GM23338 (cell line): ENCODE measurements around the gene RNGTT. TPM values are rescaled to one million over a fixed set of nuclear protein-coding genes. Genes with fewer than 3 reads are reported as not detected.

Experiments used
- ATAC-seq: fragments of 200-7000 bp; cut with Tn5 transposase; 3 replicates; pipeline ENCODE4 v1.9.1; 2020
- DNase-seq: peaks from one replicate; pipeline ENCODE4 v3.0.0-alpha.2; 2015; ENCODE audit warnings: low spot score
- H2AFZ ChIP-seq: fragments of 200-600 bp; sonication (generic); 2 replicates; pipeline ENCODE4 v1.8.0; 2016; ENCODE audit warnings: antibody characterized with exemption, mild to moderate bottlenecking, moderate library complexity
- H3F3A ChIP-seq: fragments of 200-600 bp; sonication (generic); replicated peaks from 2 replicates; pipeline ENCODE4 v1.8.0; 2017; ENCODE audit warnings: antibody characterized with exemption, mixed run types, low read depth
- H3K27ac ChIP-seq: fragments of 200-600 bp; sonication (generic); 2 replicates; pipeline ENCODE4 v1.6.1; 2016; ENCODE audit warnings: low read depth
- H3K27me3 ChIP-seq: fragments of 200-600 bp; sonication (generic); 2 replicates; pipeline ENCODE4 v1.8.0; 2016; ENCODE audit warnings: mild to moderate bottlenecking, mixed run types, moderate library complexity; ENCODE audit not compliant: insufficient read depth
- H3K36me3 ChIP-seq: fragments of 200-600 bp; sonication (generic); 2 replicates; pipeline ENCODE4 v1.8.0; 2016; ENCODE audit warnings: mild to moderate bottlenecking; ENCODE audit not compliant: insufficient read depth
- H3K4me1 ChIP-seq: fragments of 200-600 bp; sonication (generic); 2 replicates; pipeline ENCODE4 v1.8.0; 2016; ENCODE audit warnings: mild to moderate bottlenecking, moderate library complexity; ENCODE audit not compliant: insufficient read depth
- H3K4me2 ChIP-seq: fragments of 200-600 bp; sonication (generic); 2 replicates; pipeline ENCODE4 v1.7.1; 2017; ENCODE audit warnings: mixed run types
- H3K4me3 ChIP-seq: fragments of 200-600 bp; sonication (generic); 2 replicates; pipeline ENCODE4 v1.6.1; 2016; ENCODE audit warnings: mixed run types
- H3K79me2 ChIP-seq: fragments of 200-600 bp; sonication (generic); replicated peaks from 2 replicates; pipeline ENCODE4 v1.8.0; 2017; ENCODE audit warnings: mild to moderate bottlenecking; ENCODE audit not compliant: insufficient read depth
- H3K9me2 ChIP-seq: fragments of 200-600 bp; sonication (generic); 2 replicates; pipeline ENCODE4 v1.8.0; 2017; ENCODE audit not compliant: insufficient read depth
- H4K20me1 ChIP-seq: fragments of 200-600 bp; sonication (generic); replicated peaks from 2 replicates; pipeline ENCODE4 v1.8.0; 2017; ENCODE audit warnings: mild to moderate bottlenecking; ENCODE audit not compliant: insufficient read depth
- H3K27ac Mint-ChIP-seq: 2 replicates; pipeline ENCODE4 v1.8.0; 2020; ENCODE audit warnings: inconsistent platforms, mild to moderate bottlenecking, moderate library complexity, mixed read lengths
- H3K27me3 Mint-ChIP-seq: 3 replicates; pipeline ENCODE4 v1.8.0; 2022; ENCODE audit warnings: low read depth, mild to moderate bottlenecking, moderate library complexity, mixed read lengths, inconsistent platforms; ENCODE audit not compliant: insufficient read depth, poor library complexity
- H3K36me3 Mint-ChIP-seq: 3 replicates; pipeline ENCODE4 v1.8.0; 2021; ENCODE audit warnings: low read depth, mild to moderate bottlenecking, inconsistent platforms, moderate library complexity, mixed read lengths
- H3K4me1 Mint-ChIP-seq: 3 replicates; pipeline ENCODE4 v1.8.0; 2020; ENCODE audit warnings: mild to moderate bottlenecking, inconsistent platforms, mixed read lengths
- H3K4me3 Mint-ChIP-seq: 3 replicates; pipeline ENCODE4 v1.8.0; 2021; ENCODE audit warnings: moderate library complexity, mild to moderate bottlenecking, inconsistent platforms, mixed read lengths
- H3K9me3 Mint-ChIP-seq: 3 replicates; pipeline ENCODE4 v1.8.0; 2020; ENCODE audit warnings: moderate library complexity, mild to moderate bottlenecking, inconsistent platforms, mixed read lengths
- CREB1 ChIP-seq: fragments of 250-450 bp; sonication (Bioruptor Pico); IDR thresholded peaks from 2 replicates; pipeline ENCODE4 v1.5.0; 2020; ENCODE audit warnings: low read depth, mild to moderate bottlenecking, moderate library complexity
- EZH2 ChIP-seq: fragments of 200-600 bp; sonication (generic); IDR thresholded peaks from one replicate; pipeline ENCODE4 v1.8.0; 2017; ENCODE audit warnings: antibody characterized with exemption, mild to moderate bottlenecking, low read depth; ENCODE audit not compliant: unreplicated experiment
- NANOG ChIP-seq: IDR thresholded peaks from 2 replicates; pipeline ENCODE4 v1.6.1; 2016; ENCODE audit warnings: antibody characterized with exemption, borderline replicate concordance
- STAT1 ChIP-seq: IDR thresholded peaks from one replicate; pipeline ENCODE4 v1.6.1; 2016; ENCODE audit warnings: antibody characterized with exemption; ENCODE audit not compliant: unreplicated experiment
- ZNF114 ChIP-seq: fragments of 250-450 bp; sonication (Bioruptor Pico); IDR thresholded peaks from 2 replicates; pipeline ENCODE4 v1.5.0; 2020; ENCODE audit warnings: mild to moderate bottlenecking, moderate library complexity
- polyA plus RNA-seq: library from polyadenylated mRNA; unstranded; fragments of >200 nt; fragmentation: Nextera tagmentation; extraction: Ambion mirVana; gene quantifications from 2 replicates; pipeline ENCODE4 v1.2.1, GENCODE V29; 2016
- total RNA-seq: library from RNA; depleted of rRNA; stranded (reverse); fragments of >200 nt; shearing (Covaris generic); gene quantifications from 2 replicates; pipeline ENCODE4 v1.2.3, GENCODE V29; 2014
- TF ChIP-seq, protein P1 (sequence below): fragments of 250-450 bp; sonication (Bioruptor Pico); IDR thresholded peaks from 2 replicates; pipeline ENCODE4 v1.5.0; 2020; ENCODE audit warnings: mild to moderate bottlenecking, moderate library complexity
- TF ChIP-seq, protein P2 (sequence below): IDR thresholded peaks from 2 replicates; pipeline ENCODE4 v1.6.1; 2016; ENCODE audit warnings: antibody characterized with exemption
- TF ChIP-seq, protein P3 (sequence below), 2 experiments: fragments of 200-600 bp in 1 of 2; sonication (generic) in 1 of 2; conservative IDR thresholded peaks; 2 replicates each; pipeline versions ENCODE4 v1.5.1 to v1.6.1; 2016 to 2017; ENCODE audit warnings: antibody characterized with exemption in 2 of 2, low read depth in 2 of 2, mild to moderate bottlenecking in 2 of 2, moderate library complexity in 1 of 2

The RNGTT gene
- total and polyA plus RNA-seq, 2 experiments from 2014 or later: 11.2 to 29.2 TPM

DNA sequence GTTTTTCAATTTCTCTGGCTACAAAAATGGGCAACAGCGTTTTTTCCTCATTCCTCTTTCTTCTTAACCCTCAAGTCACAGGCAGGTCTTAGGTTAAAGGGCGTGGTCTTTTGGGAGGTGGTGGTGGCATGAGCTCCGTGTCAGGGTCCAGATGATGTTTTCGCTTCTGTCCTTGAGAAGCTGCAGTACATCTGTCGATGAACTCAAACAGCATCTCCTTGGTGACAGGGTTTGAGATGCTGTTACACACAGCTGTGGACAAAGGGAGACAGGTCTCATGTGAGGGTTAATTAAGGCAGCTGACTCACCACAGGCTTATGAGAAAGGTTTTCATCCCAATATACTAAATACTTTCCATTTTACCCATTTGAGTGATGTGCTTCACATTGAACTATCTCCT is 350.8 kb downstream of the RNGTT start:
- no peak overlapping the region for H2AFZ ChIP-seq
- H3K4me2 ChIP-seq: no peak overlapping the region
- ATAC-seq (no peak), DNase-seq (no peak)
- no peaks in the 10 kb centered on the region for H3K36me3 ChIP-seq
- no peaks in the 10 kb centered on the region; the same call in 1 of the 2 replicates for H3K4me1 ChIP-seq
- Mint-ChIP-seq H3K4me1 (no peaks in the 10 kb centered on the region), H3K9me3 (peaks cover 2% of the 10 kb centered on the region; the same call in 1 of the 3 replicates), H3K4me3 (no peak overlapping the region), H3K27me3 (no peaks in the 10 kb centered on the region), H3K36me3 (peaks cover 3% of the 10 kb centered on the region; the same call in 1 of the 3 replicates), H3K27ac (no peak overlapping the region)
- no peak overlapping the region for H3K4me3 ChIP-seq
- H3K9me2 ChIP-seq: no peaks in the 10 kb centered on the region
- TF ChIP-seq, protein P1, sequence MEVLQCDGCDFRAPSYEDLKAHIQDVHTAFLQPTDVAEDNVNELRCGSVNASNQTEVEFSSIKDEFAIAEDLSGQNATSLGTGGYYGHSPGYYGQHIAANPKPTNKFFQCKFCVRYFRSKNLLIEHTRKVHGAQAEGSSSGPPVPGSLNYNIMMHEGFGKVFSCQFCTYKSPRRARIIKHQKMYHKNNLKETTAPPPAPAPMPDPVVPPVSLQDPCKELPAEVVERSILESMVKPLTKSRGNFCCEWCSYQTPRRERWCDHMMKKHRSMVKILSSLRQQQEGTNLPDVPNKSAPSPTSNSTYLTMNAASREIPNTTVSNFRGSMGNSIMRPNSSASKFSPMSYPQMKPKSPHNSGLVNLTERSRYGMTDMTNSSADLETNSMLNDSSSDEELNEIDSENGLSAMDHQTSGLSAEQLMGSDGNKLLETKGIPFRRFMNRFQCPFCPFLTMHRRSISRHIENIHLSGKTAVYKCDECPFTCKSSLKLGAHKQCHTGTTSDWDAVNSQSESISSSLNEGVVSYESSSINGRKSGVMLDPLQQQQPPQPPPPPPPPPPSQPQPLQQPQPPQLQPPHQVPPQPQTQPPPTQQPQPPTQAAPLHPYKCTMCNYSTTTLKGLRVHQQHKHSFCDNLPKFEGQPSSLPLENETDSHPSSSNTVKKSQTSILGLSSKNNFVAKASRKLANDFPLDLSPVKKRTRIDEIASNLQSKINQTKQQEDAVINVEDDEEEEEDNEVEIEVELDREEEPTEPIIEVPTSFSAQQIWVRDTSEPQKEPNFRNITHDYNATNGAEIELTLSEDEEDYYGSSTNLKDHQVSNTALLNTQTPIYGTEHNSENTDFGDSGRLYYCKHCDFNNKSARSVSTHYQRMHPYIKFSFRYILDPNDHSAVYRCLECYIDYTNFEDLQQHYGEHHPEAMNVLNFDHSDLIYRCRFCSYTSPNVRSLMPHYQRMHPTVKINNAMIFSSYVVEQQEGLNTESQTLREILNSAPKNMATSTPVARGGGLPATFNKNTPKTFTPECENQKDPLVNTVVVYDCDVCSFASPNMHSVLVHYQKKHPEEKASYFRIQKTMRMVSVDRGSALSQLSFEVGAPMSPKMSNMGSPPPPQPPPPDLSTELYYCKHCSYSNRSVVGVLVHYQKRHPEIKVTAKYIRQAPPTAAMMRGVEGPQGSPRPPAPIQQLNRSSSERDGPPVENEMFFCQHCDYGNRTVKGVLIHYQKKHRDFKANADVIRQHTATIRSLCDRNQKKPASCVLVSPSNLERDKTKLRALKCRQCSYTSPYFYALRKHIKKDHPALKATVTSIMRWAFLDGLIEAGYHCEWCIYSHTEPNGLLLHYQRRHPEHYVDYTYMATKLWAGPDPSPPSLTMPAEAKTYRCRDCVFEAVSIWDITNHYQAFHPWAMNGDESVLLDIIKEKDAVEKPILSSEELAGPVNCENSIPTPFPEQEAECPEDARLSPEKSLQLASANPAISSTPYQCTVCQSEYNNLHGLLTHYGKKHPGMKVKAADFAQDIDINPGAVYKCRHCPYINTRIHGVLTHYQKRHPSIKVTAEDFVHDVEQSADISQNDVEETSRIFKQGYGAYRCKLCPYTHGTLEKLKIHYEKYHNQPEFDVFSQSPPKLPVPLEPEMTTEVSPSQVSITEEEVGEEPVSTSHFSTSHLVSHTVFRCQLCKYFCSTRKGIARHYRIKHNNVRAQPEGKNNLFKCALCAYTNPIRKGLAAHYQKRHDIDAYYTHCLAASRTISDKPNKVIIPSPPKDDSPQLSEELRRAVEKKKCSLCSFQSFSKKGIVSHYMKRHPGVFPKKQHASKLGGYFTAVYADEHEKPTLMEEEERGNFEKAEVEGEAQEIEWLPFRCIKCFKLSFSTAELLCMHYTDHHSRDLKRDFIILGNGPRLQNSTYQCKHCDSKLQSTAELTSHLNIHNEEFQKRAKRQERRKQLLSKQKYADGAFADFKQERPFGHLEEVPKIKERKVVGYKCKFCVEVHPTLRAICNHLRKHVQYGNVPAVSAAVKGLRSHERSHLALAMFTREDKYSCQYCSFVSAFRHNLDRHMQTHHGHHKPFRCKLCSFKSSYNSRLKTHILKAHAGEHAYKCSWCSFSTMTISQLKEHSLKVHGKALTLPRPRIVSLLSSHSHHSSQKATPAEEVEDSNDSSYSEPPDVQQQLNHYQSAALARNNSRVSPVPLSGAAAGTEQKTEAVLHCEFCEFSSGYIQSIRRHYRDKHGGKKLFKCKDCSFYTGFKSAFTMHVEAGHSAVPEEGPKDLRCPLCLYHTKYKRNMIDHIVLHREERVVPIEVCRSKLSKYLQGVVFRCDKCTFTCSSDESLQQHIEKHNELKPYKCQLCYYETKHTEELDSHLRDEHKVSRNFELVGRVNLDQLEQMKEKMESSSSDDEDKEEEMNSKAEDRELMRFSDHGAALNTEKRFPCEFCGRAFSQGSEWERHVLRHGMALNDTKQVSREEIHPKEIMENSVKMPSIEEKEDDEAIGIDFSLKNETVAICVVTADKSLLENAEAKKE (CRISPR knock-in tag): no peak
- TF ChIP-seq STAT1: no peak
- H4K20me1 ChIP-seq: no peaks in the 10 kb centered on the region
- no peaks in the 10 kb centered on the region for H3F3A ChIP-seq
- H3K27ac ChIP-seq: no peak overlapping the region
- no peaks in the 10 kb centered on the region for H3K79me2 ChIP-seq
- H3K27me3 ChIP-seq: no peaks in the 10 kb centered on the region

DNA sequence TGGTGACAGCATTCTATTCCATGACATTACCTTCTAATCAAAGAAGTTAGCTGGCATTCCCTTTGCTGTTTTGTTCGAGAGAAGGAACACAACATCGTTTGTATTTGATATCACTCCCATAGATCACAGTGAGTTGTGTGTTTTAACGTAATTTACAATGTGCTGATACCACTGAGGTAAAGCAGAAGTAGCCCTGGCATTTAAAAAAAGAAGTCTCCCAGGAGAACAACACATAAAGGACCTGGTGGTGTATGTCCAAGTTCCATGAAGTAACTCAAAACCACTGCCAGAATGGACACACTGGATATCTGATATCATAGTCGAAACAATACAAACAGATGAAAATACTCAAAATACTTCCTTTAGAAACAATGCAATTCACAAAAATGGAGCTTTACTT is 351.7 kb downstream of the RNGTT start:
- DNase-seq: no peak

More for the DNA sequence above, 351.7 kb downstream of the RNGTT start:
- Mint-ChIP-seq H3K36me3 (peaks cover 3% of the 10 kb centered on the region; the same call in 1 of the 3 replicates), H3K4me1 (no peaks in the 10 kb centered on the region), H3K9me3 (peaks cover 2% of the 10 kb centered on the region; the same call in 1 of the 3 replicates), H3K4me3 (no peak overlapping the region), H3K27me3 (no peaks in the 10 kb centered on the region), H3K27ac (no peak overlapping the region)
- Histone ChIP-seq H3K27me3 (no peaks in the 10 kb centered on the region), H3K27ac (no peak overlapping the region), H3K4me1 (no peaks in the 10 kb centered on the region; the same call in 1 of the 2 replicates), H3K9me2 (no peaks in the 10 kb centered on the region), H4K20me1 (no peaks in the 10 kb centered on the region), H3F3A (no peaks in the 10 kb centered on the region), H3K4me3 (no peak overlapping the region), H3K36me3 (no peaks in the 10 kb centered on the region), H3K79me2 (no peaks in the 10 kb centered on the region), H3K4me2 (no peak overlapping the region), H2AFZ (no peak overlapping the region)
- no peak for TF ChIP-seq NANOG
- TF ChIP-seq CREB1 (CRISPR knock-in tag): no peak
- TF ChIP-seq, protein P2, sequence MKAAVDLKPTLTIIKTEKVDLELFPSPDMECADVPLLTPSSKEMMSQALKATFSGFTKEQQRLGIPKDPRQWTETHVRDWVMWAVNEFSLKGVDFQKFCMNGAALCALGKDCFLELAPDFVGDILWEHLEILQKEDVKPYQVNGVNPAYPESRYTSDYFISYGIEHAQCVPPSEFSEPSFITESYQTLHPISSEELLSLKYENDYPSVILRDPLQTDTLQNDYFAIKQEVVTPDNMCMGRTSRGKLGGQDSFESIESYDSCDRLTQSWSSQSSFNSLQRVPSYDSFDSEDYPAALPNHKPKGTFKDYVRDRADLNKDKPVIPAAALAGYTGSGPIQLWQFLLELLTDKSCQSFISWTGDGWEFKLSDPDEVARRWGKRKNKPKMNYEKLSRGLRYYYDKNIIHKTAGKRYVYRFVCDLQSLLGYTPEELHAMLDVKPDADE: no peak
- TF ChIP-seq STAT1: no peak
- TF ChIP-seq, protein P3, sequence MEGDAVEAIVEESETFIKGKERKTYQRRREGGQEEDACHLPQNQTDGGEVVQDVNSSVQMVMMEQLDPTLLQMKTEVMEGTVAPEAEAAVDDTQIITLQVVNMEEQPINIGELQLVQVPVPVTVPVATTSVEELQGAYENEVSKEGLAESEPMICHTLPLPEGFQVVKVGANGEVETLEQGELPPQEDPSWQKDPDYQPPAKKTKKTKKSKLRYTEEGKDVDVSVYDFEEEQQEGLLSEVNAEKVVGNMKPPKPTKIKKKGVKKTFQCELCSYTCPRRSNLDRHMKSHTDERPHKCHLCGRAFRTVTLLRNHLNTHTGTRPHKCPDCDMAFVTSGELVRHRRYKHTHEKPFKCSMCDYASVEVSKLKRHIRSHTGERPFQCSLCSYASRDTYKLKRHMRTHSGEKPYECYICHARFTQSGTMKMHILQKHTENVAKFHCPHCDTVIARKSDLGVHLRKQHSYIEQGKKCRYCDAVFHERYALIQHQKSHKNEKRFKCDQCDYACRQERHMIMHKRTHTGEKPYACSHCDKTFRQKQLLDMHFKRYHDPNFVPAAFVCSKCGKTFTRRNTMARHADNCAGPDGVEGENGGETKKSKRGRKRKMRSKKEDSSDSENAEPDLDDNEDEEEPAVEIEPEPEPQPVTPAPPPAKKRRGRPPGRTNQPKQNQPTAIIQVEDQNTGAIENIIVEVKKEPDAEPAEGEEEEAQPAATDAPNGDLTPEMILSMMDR (conservative IDR thresholded peaks at IDR 0.05; ENCODE audit: low read depth in 2 of 2): no peak
- no peak for TF ChIP-seq ZNF114 (CRISPR knock-in tag)
- TF ChIP-seq EZH2: no peak
- no peak for ATAC-seq
